ACC112 (cell line): ENCODE data around the gene EHD2.
A peak's percentile ranks its signal among the peaks of the same experiment; 100 is the strongest.
"Not testable (repeated sequence)": the region's sequence is repeated elsewhere in the genome, so short reads cannot be mapped to it uniquely, and the experiment has no call there.

Experiments
- H2AFZ ChIP-seq: fragments of 200-600 bp; sonication (generic); one replicate; pipeline ENCODE4 v1.6.0; 2017; ENCODE audit warnings: antibody characterized with exemption, low read length; ENCODE audit not compliant: unreplicated experiment
- H3K27ac ChIP-seq: fragments of 200-600 bp; sonication (generic); 2 replicates; pipeline ENCODE4 v1.5.1; 2014; ENCODE audit warnings: low read depth, mild to moderate bottlenecking, antibody characterized with exemption, low read length, moderate library complexity
- H3K27me3 ChIP-seq: fragments of 200-600 bp; sonication (generic); 2 replicates; pipeline ENCODE4 v1.6.1; 2014; ENCODE audit warnings: mild to moderate bottlenecking, antibody characterized with exemption, low read length, moderate library complexity, mixed read lengths; ENCODE audit not compliant: insufficient read depth
- H3K36me3 ChIP-seq: fragments of 200-600 bp; sonication (generic); 2 replicates; pipeline ENCODE4 v1.6.1; 2016; ENCODE audit warnings: mild to moderate bottlenecking, antibody characterized with exemption, low read length, moderate library complexity, mixed read lengths; ENCODE audit not compliant: insufficient read depth
- H3K4me1 ChIP-seq: fragments of 200-600 bp; sonication (generic); one replicate; pipeline ENCODE4 v1.6.1; 2016; ENCODE audit warnings: low read length, mixed read lengths; ENCODE audit not compliant: insufficient read depth, unreplicated experiment, control insufficient read depth
- H3K4me3 ChIP-seq: fragments of 200-600 bp; sonication (generic); 2 replicates; pipeline ENCODE4 v1.5.1; 2014; ENCODE audit warnings: mild to moderate bottlenecking, low read depth, low read length
- H3K79me2 ChIP-seq: fragments of 200-600 bp; sonication (generic); one replicate; pipeline ENCODE4 v1.6.0; 2016; ENCODE audit warnings: low read length; ENCODE audit not compliant: control insufficient read depth, unreplicated experiment, insufficient read depth

Gene EHD2

DNA sequence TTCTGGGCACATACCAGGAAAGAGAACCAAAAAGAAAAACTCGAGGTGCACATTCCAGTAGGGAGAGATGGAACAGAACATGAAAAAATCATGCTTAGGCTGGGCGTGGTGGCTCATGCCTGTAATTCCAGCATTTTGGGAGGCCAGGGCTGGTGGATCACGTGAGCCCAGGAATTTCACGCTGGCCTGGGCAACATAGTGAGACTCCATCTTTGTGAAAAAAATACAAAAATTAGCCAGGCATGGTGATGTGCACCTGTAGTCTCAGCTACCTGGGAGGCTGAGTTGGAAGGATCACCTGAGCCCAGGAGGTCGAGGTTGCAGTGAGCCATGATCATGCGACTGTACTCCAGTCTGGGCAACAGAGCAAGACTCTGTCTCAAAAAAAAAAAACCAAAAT is 58.1 kb downstream of the EHD2 start:
- H3K4me1 ChIP-seq, H3K27ac ChIP-seq, H3K27me3 ChIP-seq, H3K79me2 ChIP-seq, H3K36me3 ChIP-seq, H3K4me3 ChIP-seq, H2AFZ ChIP-seq: not testable (repeated sequence)

DNA sequence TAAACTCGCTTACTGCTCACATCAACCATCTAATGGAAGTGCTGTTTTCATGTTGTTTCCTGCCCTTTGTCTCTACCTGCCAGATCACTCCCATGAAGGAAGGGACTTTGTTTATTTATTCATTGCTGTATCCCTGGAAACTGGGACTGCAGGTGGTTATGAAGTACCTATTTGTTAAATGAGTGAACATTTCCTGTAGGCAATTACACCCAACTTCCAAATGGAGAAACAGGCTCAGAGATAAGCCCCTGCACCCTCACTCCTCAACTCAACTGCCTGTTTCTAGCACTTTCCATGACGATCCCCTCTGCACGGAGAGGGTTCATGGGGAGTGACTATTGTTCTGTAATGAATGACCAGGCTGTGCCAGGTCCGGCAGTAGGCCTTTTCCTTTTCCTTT is 63.3 kb downstream of the EHD2 start:
- H3K79me2 ChIP-seq, result peaks cover 20% of the 10 kb centered on the region
- H3K4me3 ChIP-seq, result no peak overlapping the region
- H2AFZ ChIP-seq, result no peak overlapping the region
- H3K4me1 ChIP-seq, result peaks cover 4% of the 10 kb centered on the region
- H3K27ac ChIP-seq, result no peak overlapping the region
- H3K27me3 ChIP-seq, result no peaks in the 10 kb centered on the region
- H3K36me3 ChIP-seq, result no peaks in the 10 kb centered on the region

DNA sequence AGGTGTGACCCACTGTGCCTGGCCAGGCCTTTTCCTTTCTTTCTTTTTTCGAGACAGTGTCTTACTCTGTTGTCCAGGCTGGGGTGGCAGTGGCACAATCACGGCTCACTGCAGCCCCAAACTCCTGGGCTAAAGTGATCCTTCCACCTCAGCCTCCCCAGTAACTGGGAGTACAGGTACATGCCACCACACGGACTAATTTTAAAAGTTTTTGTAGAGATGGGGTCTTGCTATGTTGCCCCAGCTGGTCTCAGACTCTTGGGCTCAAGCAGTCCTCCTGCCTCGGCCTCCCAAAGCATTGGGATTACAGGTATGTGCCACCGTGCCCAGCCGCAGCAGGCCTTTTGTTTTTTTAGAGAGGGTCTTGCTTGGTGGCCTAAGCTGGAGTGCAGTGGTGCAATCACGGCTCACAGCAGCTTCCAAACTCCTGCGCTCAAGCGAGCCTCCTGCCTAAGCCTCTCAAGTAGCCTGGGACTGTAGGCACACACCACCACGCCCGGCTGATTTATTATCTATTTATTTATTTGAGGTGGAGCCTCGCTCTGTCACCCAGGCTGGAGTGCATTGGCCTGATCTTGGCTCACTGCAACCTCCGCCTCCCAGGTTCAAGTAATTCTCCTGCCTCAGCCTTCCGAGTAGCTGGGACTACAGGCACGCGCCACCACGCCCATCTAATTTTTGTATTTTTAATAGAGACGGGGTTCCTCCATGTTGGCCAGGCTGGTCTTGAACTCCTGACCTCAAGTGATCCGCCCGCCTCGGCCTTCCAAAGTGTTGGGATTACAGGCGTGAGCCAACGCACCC is 64.2 kb downstream of the EHD2 start:
- Histone ChIP-seq H2AFZ (peak overlapping the region; percentile 91), H3K79me2 (peaks cover 20% of the 10 kb centered on the region), H3K4me3 (peak overlapping the region; percentile 97)
- H3K4me1 ChIP-seq, H3K27ac ChIP-seq, H3K36me3 ChIP-seq, H3K27me3 ChIP-seq: not testable (repeated sequence)

DNA sequence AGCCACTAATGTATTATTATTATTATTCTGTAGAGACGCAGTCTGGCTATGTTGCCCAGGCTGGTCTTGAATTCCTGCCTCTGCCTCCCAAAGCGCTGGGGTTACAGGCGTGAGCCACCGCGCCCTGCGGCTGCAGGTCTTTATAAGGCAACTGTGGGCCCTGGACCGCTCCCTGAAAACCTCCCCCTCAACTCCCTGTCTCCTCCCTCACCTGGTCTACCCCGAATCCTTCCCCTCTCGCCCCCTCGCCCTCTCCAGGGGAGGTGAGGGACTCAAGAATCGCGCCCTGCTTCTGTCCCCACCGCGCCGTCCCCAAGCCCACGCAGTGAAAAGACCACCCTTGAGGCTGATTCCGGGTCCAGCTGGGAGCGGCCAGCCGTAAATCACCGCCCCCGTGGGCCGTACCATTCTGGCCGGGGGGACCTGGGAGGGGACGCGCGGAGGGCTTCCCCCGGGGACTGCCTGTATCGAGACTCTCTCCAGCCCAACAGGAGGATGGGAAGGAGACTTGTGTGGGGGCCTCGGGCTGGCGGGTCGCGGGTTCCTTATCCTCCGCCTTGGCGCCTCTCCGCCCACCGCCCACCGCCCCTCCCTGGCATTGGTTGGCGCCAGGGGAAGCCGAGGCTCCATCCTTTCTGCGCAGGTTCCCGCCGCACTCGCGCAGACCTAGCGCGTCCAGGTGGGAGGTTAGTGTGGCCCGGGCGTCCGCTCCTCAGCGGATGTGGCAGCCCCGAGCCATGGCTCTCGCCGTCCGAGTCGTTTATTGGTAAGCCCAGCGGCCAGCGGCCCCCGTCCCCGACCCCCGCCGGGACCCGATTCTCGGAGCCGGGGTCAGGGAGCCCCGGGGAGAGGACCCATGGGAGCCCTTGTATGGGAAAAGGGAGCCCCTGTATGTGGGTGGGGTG is 65.1 kb downstream of the EHD2 start, which contains the start of gene SELENOW:
SELENOW (plus strand) TSS at position 655 of the 905 bp plus-strand sequence; CDS start at position 738, 83 bp downstream.
- peak within 1 kb of the TSS; percentile 68 for H3K27ac ChIP-seq

DNA sequence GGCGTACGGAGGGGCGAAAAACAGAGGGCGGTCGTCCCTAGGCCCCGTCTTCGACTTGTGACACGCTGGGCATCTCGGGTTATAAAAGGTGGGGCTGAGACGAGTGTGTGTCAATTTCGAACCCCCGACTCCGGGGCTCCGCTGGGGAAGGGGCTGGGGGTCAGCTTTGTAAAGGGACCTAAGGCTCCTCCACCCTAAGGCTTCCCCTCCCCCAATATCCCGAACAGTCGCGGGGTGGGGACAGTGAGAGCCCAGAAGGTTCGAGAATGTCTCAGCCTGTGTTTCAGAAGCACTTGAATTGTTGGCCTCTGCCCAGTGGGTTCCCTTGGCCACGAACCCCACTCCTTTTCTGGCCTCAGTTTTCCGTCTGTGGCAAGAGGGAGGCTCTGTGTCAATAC is 65.7 kb downstream of the EHD2 start:
- H3K4me3 ChIP-seq, result peak overlapping the region; percentile 97
- peaks cover 20% of the 10 kb centered on the region for H3K79me2 ChIP-seq
- H3K27ac ChIP-seq, result no peak overlapping the region
- no peak overlapping the region for H2AFZ ChIP-seq
- H3K27me3 ChIP-seq, result no peaks in the 10 kb centered on the region
- peaks cover 4% of the 10 kb centered on the region for H3K4me1 ChIP-seq
- no peaks in the 10 kb centered on the region for H3K36me3 ChIP-seq

More for the DNA sequence above, 65.1 kb downstream of the EHD2 start, which contains the start of gene SELENOW:
- Histone ChIP-seq H3K79me2 (peaks cover 20% of the 10 kb centered on the region), H2AFZ (peak within 1 kb of the TSS; percentile 91), H3K27me3 (no peaks in the 10 kb centered on the region), H3K4me3 (peak within 1 kb of the TSS; percentile 97), H3K36me3 (no peaks in the 10 kb centered on the region), H3K4me1 (peaks cover 4% of the 10 kb centered on the region)

DNA sequence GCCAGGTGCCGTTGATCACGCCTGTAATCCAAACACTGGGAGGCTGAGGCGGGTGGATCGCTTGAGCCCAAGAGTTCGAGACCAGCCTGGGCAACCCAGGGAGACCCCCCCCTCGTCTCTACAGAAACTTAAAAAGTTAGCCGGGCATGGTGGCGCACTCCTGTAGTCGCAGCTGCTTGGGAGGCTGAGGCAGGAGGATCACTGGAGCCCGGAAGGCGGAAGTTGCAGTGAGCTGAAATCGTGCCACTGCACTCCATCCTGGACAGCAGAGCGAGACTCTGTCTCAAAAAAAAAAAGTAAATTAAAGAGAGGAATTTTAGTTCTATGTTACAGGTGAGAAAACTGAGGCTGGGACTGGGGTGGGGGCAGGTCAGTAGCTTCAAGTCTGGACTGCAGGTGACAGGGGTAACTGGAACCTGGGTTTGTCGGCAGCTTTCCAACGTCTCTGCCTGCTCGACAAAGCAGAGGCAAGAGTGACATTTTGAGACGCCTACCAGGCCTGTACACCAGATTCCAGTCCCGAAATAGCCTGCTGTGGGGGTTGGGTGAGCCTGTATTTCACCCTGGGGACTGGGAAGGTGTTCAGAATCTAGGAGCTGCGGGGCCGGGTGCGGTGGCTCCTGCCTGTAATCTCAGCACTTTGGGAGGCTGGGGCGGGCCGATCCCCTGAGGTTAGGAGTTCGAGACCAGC is 66.4 kb downstream of the EHD2 start:
- H3K4me3 ChIP-seq, result peak overlapping the region; percentile 97
- H2AFZ ChIP-seq, result no peak overlapping the region
- H3K4me1 ChIP-seq, result peaks cover 4% of the 10 kb centered on the region
- no peak overlapping the region for H3K27ac ChIP-seq
- H3K27me3 ChIP-seq, result no peaks in the 10 kb centered on the region
- H3K36me3 ChIP-seq, result no peaks in the 10 kb centered on the region
- H3K79me2 ChIP-seq, result peaks cover 20% of the 10 kb centered on the region

DNA sequence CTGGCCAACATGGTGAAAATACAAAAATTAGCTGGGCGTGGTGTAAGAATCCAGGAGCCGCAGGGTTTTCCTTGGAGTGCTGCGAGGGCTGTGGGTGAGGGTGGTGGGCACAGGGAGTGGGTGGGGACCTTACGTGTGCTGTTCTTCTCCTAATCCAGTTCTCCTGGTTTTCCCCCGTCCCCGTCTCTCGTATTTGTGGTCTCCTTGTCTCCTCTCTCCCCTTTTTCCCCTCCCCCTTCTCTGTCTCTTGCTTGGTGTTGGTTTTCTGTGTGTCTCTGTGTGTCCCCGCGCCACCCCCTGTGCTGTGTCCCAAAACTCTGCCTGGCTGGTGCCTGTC is 67.0 kb downstream of the EHD2 start:
- peaks cover 4% of the 10 kb centered on the region for H3K4me1 ChIP-seq
- H3K36me3 ChIP-seq, result no peaks in the 10 kb centered on the region
- H3K27me3 ChIP-seq, result no peaks in the 10 kb centered on the region
- peaks cover 20% of the 10 kb centered on the region for H3K79me2 ChIP-seq
- H3K27ac ChIP-seq, result no peak overlapping the region
- H2AFZ ChIP-seq, result no peak overlapping the region
- H3K4me3 ChIP-seq, result peak overlapping the region; percentile 97

DNA sequence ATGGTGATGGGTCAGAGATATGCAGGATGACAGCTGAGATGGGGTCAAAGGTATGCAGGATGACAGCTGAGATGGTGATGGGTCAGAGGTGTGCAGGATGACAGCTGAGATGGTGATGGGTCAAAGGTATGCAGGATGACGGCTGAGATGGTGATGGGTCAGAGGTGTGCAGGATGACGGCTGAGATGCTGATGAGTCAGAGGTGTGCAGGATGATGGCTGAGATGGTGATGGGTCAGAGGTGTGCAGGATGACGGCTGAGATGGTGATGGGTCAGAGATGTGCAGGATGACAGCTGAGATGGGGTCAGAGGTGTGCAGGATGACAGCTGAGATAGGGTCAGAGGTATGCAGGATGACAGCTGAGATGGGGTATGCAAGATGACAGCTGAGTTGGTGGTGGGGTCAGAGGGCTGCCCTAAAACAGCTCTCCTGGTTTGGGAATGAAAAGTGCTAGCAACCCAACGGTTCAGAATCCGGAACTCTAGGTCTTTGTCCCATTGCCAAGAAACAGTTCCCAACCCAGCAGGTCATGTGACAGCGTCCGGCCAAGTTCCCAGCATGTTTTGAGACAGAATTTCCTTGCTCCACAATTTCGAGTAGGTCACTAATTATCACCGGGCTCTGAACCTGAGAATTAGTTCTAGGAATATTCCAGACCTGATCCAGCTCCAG is 68.5 kb downstream of the EHD2 start:
- H2AFZ ChIP-seq, result no peak overlapping the region
- peaks cover 4% of the 10 kb centered on the region for H3K4me1 ChIP-seq
- H3K27ac ChIP-seq, result no peak overlapping the region
- no peak overlapping the region for H3K4me3 ChIP-seq
- peaks cover 20% of the 10 kb centered on the region for H3K79me2 ChIP-seq
- no peaks in the 10 kb centered on the region for H3K36me3 ChIP-seq
- no peaks in the 10 kb centered on the region for H3K27me3 ChIP-seq

DNA sequence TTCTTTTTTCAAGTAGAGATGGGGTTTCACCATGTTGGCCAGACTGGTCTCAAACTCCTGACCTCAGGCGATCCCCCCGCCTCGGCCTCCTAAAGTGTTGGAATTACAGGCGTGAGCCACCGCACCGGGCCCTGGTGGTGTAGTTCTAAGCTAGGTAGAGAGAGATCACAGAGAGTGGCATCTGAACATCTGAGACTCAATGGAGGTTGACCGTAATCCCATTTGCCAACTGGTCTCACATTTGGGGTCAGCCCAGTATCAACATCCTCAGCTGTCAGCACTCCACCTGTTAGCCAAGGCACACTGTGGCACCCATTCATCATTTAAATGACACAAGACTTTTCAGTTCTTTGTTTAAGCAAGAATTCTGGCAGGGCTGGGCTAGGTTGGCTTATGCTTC is 73.3 kb downstream of the EHD2 start:
- no peak overlapping the region for H3K4me3 ChIP-seq

DNA sequence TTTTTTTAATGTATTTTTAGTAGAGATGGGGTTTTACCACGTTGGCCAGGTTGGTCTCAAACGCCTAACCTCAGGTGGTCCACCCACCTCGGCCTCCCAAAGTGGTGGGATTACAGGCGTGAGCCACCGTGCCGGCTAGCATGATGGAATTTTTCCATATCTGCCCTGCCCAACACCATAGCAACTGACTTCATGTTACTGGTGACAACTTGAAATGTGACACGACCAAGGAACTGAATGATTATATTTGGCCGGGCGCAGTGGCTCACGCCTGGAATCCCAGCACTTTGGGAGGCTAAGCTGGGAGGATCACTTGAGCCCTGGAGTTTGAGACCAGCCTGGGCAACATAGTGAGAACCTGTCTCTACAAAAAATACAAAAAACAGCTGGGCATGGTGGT is 74.1 kb downstream of the EHD2 start:
- H3K27me3 ChIP-seq, H3K36me3 ChIP-seq, H2AFZ ChIP-seq, H3K79me2 ChIP-seq, H3K4me1 ChIP-seq, H3K4me3 ChIP-seq, H3K27ac ChIP-seq: not testable (repeated sequence)

More for the DNA sequence above, 73.3 kb downstream of the EHD2 start:
- Histone ChIP-seq H2AFZ (no peak overlapping the region), H3K36me3 (no peaks in the 10 kb centered on the region), H3K27ac (no peak overlapping the region), H3K79me2 (no peaks in the 10 kb centered on the region), H3K27me3 (no peaks in the 10 kb centered on the region), H3K4me1 (no peaks in the 10 kb centered on the region)
